HG03565 (cell line): ENCODE measurements around the gene RIT2.

ENCODE experiments used
- ATAC-seq: cut with Tn5 transposase; IDR thresholded peaks from one replicate; pipeline ENCODE4 v1.9.1; 2021; ENCODE audit warnings: mild to moderate bottlenecking, moderate library complexity; ENCODE audit not compliant: unreplicated experiment

RIT2 gene

GRCh38 chr18:43115076-43115921 lies at the start of gene RIT2:
Gene RIT2, minus strand, starts transcription at chr18:43115685.
- no peak for ATAC-seq

GRCh38 chr18:43161528-43161927 lies 46.0 kb upstream of the RIT2 start:
- no peak for ATAC-seq

GRCh38 chr18:43160509-43160908 lies 45.0 kb upstream of the RIT2 start:
- no peak for ATAC-seq

GRCh38 chr18:43159926-43160325 lies 44.4 kb upstream of the RIT2 start:
- ATAC-seq: no peak

- ATAC-seq: no peak
These were observed 43.7 kb upstream of the RIT2 start for GRCh38 chr18:43159086-43159770.

- no peak for ATAC-seq
These were observed 42.9 kb upstream of the RIT2 start for GRCh38 chr18:43158381-43158780.

GRCh38 chr18:43155842-43156241 lies 40.4 kb upstream of the RIT2 start:
- no peak for ATAC-seq

- no peak for ATAC-seq
These were observed 32.7 kb upstream of the RIT2 start for GRCh38 chr18:43148231-43148630.

GRCh38 chr18:43141208-43141607 lies 25.7 kb upstream of the RIT2 start:
- no peak for ATAC-seq

GRCh38 chr18:43139288-43139946 lies 23.9 kb upstream of the RIT2 start:
- ATAC-seq: no peak

GRCh38 chr18:43134876-43135275 lies 19.4 kb upstream of the RIT2 start:
- no peak for ATAC-seq

- ATAC-seq: no peak
These were observed 15.3 kb upstream of the RIT2 start for GRCh38 chr18:43130716-43131260.

GRCh38 chr18:43129946-43130524 lies 14.6 kb upstream of the RIT2 start:
- ATAC-seq: no peak

- ATAC-seq: no peak
These were observed 10.0 kb upstream of the RIT2 start for GRCh38 chr18:43125471-43125870.

GRCh38 chr18:43122955-43123354 lies 7.5 kb upstream of the RIT2 start:
- no peak for ATAC-seq

- ATAC-seq: no peak
These were observed 1.3 kb upstream of the RIT2 start for GRCh38 chr18:43116699-43117294.

GRCh38 chr18:43113220-43113895 lies 2.1 kb downstream of the RIT2 start:
- no peak for ATAC-seq

- no peak for ATAC-seq
These were observed 6.6 kb downstream of the RIT2 start for GRCh38 chr18:43108882-43109281.

GRCh38 chr18:43108469-43108868 lies 7.0 kb downstream of the RIT2 start:
- no peak for ATAC-seq

- no peak for ATAC-seq
These were observed 21.8 kb downstream of the RIT2 start for GRCh38 chr18:43093646-43094045.
